Transverse colon (tissue), 4 donors: Measurements from ENCODE around the gene USP11. TPM values are rescaled to one million over a fixed set of nuclear protein-coding genes. Genes with fewer than 3 reads are reported as not detected.

Experiments
- DNase-seq: peaks from one replicate; pipeline ENCODE4 v3.0.0-alpha.2; 2019
- H3K27ac ChIP-seq, 4 donors: fragments of 200-600 bp; sonication (generic); 2 replicates each; pipeline ENCODE4 v1.5.1; 2016 to 2018; ENCODE audit warnings: inconsistent platforms in 4 of 4
- H3K27me3 ChIP-seq: fragments of 200-600 bp; sonication (generic); 2 replicates; pipeline ENCODE4 v1.5.1; 2017; ENCODE audit warnings: inconsistent platforms
- H3K36me3 ChIP-seq, 4 donors: fragments of 200-600 bp; sonication (generic); 2 replicates each; pipeline ENCODE4 v1.5.1; 2017 to 2019; ENCODE audit warnings: inconsistent platforms in 4 of 4
- H3K4me1 ChIP-seq, 4 donors: fragments of 200-600 bp; sonication (generic); 2 replicates each; pipeline ENCODE4 v1.5.1; 2017 to 2020; ENCODE audit warnings: inconsistent platforms in 4 of 4
- H3K4me3 ChIP-seq, 4 donors: fragments of 200-600 bp; sonication (generic); 1 replicate in 1 of 4; 2 replicates in 3 of 4; pipeline versions ENCODE4 v1.5.1 to v1.6.1; 2017 to 2019; ENCODE audit warnings: inconsistent platforms in 4 of 4
- H3K9me3 ChIP-seq, 2 donors: fragments of 200-600 bp; sonication (generic); 2 replicates each; pipeline ENCODE4 v1.5.1; 2017 to 2019; ENCODE audit warnings: inconsistent platforms in 2 of 2
- EP300 ChIP-seq: sonication (generic); formaldehyde crosslinking; IDR thresholded peaks from one replicate; pipeline ENCODE4 v1.6.1; 2017; ENCODE audit warnings: antibody characterized with exemption, low read depth
- POLR2A ChIP-seq: fragments of 450-650 bp; IDR thresholded peaks from one replicate; pipeline ENCODE4 v1.6.1; 2016; ENCODE audit warnings: antibody characterized with exemption, mild to moderate bottlenecking, moderate library complexity
- POLR2AphosphoS5 ChIP-seq, 3 donors: sonication (generic); formaldehyde crosslinking; IDR thresholded peaks; one replicate each; pipeline ENCODE4 v1.6.1; 2016; ENCODE audit warnings: antibody characterized with exemption in 3 of 3
- WGBS, 2 donors: methylation state at CpG; one replicate each; pipeline ENCODE4 v1.1.5; 2018; ENCODE audit warnings: low coverage in 1 of 2; 5-methylcytosine and 5-hydroxymethylcytosine counted together
- in situ Hi-C, 4 donors: fragments of 200-750 bp; cut with MboI; loops; one replicate each; pipeline versions ENCODE4 v1.15.0 to v1.15.1; 2017; ENCODE audit warnings: low sequenced_read_pairs in 3 of 4, low pct_ligation_motif_present in 1 of 4, low pct_unique_long_range_greater_than_20kb in 1 of 4
- intact Hi-C: fragments of 100-400 bp; cut with DNase I; formaldehyde crosslinking; loops from one replicate; pipeline ENCODE4 v1.15.1; 2023; ENCODE audit warnings: low total_unique reads
- total RNA-seq, 4 donors: library from RNA; depleted of rRNA; stranded (reverse); fragments of >200 nt; gene quantifications; one replicate each; pipeline ENCODE4 v1.1.0, GENCODE V29; 2016
- TF ChIP-seq, protein P1 (sequence below), 5 experiments: fragments of 200-600 bp in 3 of 5; fragments of 450-650 bp in 2 of 5; sonication (generic) in 3 of 5; IDR thresholded peaks; 1 replicate in 2 of 5; 2 replicates in 3 of 5; pipeline ENCODE4 v1.5.1; 2016 to 2017; ENCODE audit warnings: antibody characterized with exemption in 5 of 5, inconsistent platforms in 3 of 5, mild to moderate bottlenecking in 2 of 5, moderate library complexity in 1 of 5

USP11 gene
- total RNA-seq, 4 donors from 2014 or later: 5.0 to 45.3 (median 22.3) TPM

DNA sequence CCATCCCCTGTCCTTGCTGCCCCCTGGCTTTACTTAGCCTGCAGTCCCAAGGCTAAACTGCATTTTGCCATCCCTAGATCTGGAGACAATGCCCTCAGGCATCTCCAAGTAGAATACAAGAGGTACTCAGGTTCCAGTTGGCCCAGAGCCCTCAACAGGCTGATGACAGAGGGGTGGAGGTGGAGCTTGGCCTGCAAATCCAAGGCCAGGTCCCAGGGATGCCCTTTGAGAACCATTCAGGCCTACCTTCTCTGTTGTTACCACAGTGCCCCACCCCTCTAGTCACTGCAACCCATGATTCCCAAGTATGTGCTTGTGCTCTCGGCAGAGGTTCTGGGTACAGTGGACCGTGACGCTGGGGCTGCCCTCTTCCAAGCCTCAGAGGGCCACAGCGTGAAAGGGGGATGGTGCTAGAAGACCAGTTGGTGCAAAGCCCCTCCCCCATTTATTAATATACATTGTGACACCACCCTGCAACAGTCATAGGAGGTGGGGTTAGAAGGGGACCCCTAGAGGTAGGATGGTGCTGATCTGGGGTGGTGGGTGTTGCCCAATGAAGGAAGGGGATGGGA is 45.6 kb upstream of the USP11 start:
- Histone ChIP-seq H3K27me3 (no peaks in the 10 kb centered on the region), H3K9me3 (no peaks in the 10 kb centered on the region), H3K4me3 (no peak overlapping the region), H3K4me1 (peaks cover 0 to 7% (median 0%) of the 10 kb centered on the region in 4 donors), H3K27ac (no peak overlapping the region), H3K36me3 (no peaks in the 10 kb centered on the region)
- in situ Hi-C loops: loop anchor here in 3 of 4 donors (25.0 kb wide), 2 partner anchors 200 to 325 kb away; no protein-coding TSS in a partner anchor
- TF ChIP-seq POLR2A: no peak
- TF ChIP-seq, protein P1, sequence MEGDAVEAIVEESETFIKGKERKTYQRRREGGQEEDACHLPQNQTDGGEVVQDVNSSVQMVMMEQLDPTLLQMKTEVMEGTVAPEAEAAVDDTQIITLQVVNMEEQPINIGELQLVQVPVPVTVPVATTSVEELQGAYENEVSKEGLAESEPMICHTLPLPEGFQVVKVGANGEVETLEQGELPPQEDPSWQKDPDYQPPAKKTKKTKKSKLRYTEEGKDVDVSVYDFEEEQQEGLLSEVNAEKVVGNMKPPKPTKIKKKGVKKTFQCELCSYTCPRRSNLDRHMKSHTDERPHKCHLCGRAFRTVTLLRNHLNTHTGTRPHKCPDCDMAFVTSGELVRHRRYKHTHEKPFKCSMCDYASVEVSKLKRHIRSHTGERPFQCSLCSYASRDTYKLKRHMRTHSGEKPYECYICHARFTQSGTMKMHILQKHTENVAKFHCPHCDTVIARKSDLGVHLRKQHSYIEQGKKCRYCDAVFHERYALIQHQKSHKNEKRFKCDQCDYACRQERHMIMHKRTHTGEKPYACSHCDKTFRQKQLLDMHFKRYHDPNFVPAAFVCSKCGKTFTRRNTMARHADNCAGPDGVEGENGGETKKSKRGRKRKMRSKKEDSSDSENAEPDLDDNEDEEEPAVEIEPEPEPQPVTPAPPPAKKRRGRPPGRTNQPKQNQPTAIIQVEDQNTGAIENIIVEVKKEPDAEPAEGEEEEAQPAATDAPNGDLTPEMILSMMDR (IDR thresholded peaks at IDR 0.05): no peak
- TF ChIP-seq POLR2AphosphoS5 (IDR thresholded peaks at IDR 0.05): no peak
- TF ChIP-seq EP300: no peak
- intact Hi-C loops: no loop called here
- no peak for DNase-seq
- WGBS, 2 donors: 84% methylated on average over 4 of the region's 4 CpGs; no CpG with 5 or more reads in 1 of the 2 donors

DNA sequence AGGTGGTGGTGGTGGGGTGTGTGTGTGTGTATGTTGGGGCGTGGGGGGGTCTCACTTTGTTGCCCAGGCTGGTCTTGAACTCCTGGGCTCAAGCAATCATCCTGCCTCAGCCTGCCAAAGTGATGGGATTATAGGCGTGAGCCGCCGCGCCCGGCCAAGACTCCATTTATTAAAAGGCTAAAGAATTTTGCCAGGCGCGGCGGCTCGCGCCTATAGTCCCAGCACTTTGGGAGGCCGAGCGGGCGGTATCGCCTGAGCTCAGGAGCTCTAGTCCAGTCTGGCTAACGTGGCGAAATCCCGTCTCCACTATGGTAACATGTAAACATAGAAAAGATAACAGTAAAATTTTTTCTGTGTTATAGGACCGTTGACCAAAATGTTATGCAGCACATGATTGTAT is 42.9 kb upstream of the USP11 start:
- in situ Hi-C loops (loop anchor here (10.0 to 25.0 kb wide), 4 partner anchors 195 to 335 kb away; no protein-coding TSS in a partner anchor), intact Hi-C loops (no loop called here)
- TF ChIP-seq POLR2A: no peak
- TF ChIP-seq POLR2AphosphoS5 (IDR thresholded peaks at IDR 0.05): no peak
- TF ChIP-seq EP300: no peak
- TF ChIP-seq, protein P1 (IDR thresholded peaks at IDR 0.05): no peak
- DNase-seq: no peak
- no peaks in the 10 kb centered on the region for H3K36me3 ChIP-seq
- 67 to 73% methylated on average over 1 to 19 of the region's 19 CpGs for WGBS, 2 donors
- no peaks in the 10 kb centered on the region for H3K9me3 ChIP-seq
- H3K4me3 ChIP-seq: no peak overlapping the region
- H3K27me3 ChIP-seq: no peaks in the 10 kb centered on the region
- peaks cover 5 to 23% (median 9%) of the 10 kb centered on the region in 4 donors for H3K4me1 ChIP-seq
- H3K27ac ChIP-seq: no peak overlapping the region

DNA sequence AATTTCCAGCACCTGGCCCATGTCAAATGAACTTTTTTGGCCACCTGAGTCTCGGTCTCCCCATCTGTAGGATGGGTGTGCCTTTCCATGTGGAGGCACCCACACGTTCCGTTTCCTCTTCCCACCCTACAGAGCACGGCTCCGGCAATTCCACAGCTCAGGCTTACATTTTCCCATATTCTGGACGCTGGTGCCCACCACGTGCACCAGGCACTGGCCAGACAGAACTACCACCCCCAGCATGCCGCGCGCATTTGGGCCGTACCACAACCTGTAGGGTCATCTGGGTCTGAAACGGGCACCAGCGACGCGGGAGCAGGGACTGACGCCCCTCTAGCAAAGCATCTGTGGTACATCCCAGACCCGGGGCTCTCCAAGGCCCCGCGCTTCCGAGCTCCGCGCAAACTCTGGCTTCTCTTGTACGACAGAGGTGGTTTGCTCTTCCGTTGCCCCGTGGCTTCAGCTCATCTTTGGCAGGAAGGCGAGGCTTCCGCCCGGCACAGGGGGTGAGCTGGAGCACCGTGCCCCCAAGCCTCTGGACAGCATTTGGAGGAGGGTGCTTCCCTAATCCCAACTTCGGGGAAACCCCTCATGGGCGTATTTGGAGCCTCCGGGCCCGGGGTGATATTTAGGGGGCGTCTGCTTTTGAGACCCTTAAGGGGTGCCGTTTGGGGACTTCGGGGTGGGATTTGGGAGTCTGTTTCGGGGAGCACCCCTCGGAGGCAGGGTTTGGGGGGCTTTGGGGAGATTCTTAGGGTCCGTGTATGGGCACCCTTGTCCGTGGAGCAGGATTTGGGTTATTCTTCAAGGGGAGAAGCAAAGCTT is 42.2 kb upstream of the USP11 start:
- WGBS, 2 donors: 34% methylated on average over 39 of the region's 40 CpGs; no CpG with 5 or more reads in 1 of the 2 donors
- DNase-seq: peak; percentile 87
- H3K4me3 ChIP-seq: peak overlapping the region; percentile 17 to 61 (median 47)
- H3K9me3 ChIP-seq: no peaks in the 10 kb centered on the region
- H3K4me1 ChIP-seq: peaks cover 8 to 30% (median 16%) of the 10 kb centered on the region in 4 donors
- H3K36me3 ChIP-seq: no peaks in the 10 kb centered on the region
- no peaks in the 10 kb centered on the region for H3K27me3 ChIP-seq
- H3K27ac ChIP-seq: peak overlapping the region; percentile 71 to 78 (median 76)
- intact Hi-C loops (no loop called here), in situ Hi-C loops (loop anchor here (10.0 to 25.0 kb wide), 4 partner anchors 194 to 334 kb away; no protein-coding TSS in a partner anchor)
- TF ChIP-seq POLR2A (peak; percentile 48), EP300 (no peak), POLR2AphosphoS5 (IDR thresholded peaks at IDR 0.05) (peak; percentile 77 to 86 (median 80))

DNA sequence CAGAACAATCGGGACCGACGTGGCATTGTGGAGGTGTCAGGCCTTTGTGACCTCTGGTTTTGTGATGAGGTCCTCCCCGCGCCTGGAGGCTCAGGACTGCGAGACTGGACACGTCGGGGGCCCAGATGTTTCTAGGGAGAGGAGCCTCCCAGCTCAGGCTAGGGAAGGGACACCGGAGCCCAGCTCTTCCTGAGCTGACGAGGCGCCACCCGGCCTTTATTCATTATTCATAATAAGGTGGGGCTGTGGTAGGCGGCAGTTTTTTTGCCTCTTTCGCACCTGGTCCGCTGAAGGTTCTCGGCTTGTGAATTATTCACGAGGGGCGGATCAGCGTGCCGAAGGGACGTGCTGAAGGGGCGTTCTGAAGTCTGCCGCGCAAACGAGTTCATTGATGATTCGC is 41.5 kb upstream of the USP11 start:
- TF ChIP-seq, protein P1 (IDR thresholded peaks at IDR 0.05): no peak
- TF ChIP-seq EP300 (no peak), POLR2A (no peak), POLR2AphosphoS5 (IDR thresholded peaks at IDR 0.05) (no peak)
- DNase-seq: peak; percentile 51
- in situ Hi-C loops (loop anchor here (10.0 to 25.0 kb wide), 4 partner anchors 193 to 333 kb away; no protein-coding TSS in a partner anchor), intact Hi-C loops (no loop called here)
- Histone ChIP-seq H3K9me3 (no peaks in the 10 kb centered on the region), H3K4me1 (peaks cover 15 to 37% (median 23%) of the 10 kb centered on the region in 4 donors), H3K36me3 (no peaks in the 10 kb centered on the region), H3K4me3 (peak overlapping the region in 3 of 4 donors; percentile 41 to 61 (median 53)), H3K27me3 (no peaks in the 10 kb centered on the region), H3K27ac (peak overlapping the region; percentile 71 to 78 (median 76))
- 40% methylated on average over 26 of the region's 26 CpGs; no CpG with 5 or more reads in 1 of the 2 donors for WGBS, 2 donors
